ENCODE measurements around the gene PRXL2B.

Gene PRXL2B

GRCh38 chr1:2559509-2560298 is 26.9 kb upstream of the PRXL2B start:
- no peak for TF ChIP-seq REST (IDR thresholded peaks at IDR 0.05; ENCODE audit: insufficient replicate concordance, low read depth)
- no peak for TF ChIP-seq GABPA (IDR thresholded peaks at IDR 0.05; ENCODE audit: low read depth)
- no peak for DNase-seq (ENCODE audit: low read depth in 1 of 2, low spot score in 1 of 2)
- H3K27me3 ChIP-seq (ENCODE audit: insufficient read depth, poor library complexity, severe bottlenecking) = no peaks in the 10 kb centered on the region
- no peak overlapping the region for H3K27ac ChIP-seq (replicated peaks)
- H3K4me3 ChIP-seq (replicated peaks; ENCODE audit: insufficient read depth, low read length) = no peak overlapping the region

- TF ChIP-seq REST (IDR thresholded peaks at IDR 0.05; ENCODE audit: insufficient replicate concordance, low read depth) (no peak), GABPA (IDR thresholded peaks at IDR 0.05; ENCODE audit: low read depth) (no peak), POLR2AphosphoS5 (IDR thresholded peaks at IDR 0.05; ENCODE audit: low read depth) (no peak), CTCF (IDR thresholded peaks at IDR 0.05; ENCODE audit: insufficient read depth, low read length) (no peak), SPI1 (IDR thresholded peaks at IDR 0.05; ENCODE audit: borderline replicate concordance, low read depth) (no peak)
- H3K27me3 ChIP-seq (ENCODE audit: insufficient read depth, poor library complexity, severe bottlenecking) = no peaks in the 10 kb centered on the region
- no peak for DNase-seq (ENCODE audit: low read depth in 1 of 2, low spot score in 1 of 2)
- no peak overlapping the region for H3K27ac ChIP-seq (replicated peaks)
- no peak overlapping the region for H3K4me3 ChIP-seq (replicated peaks; ENCODE audit: insufficient read depth, low read length)
Measured at GRCh38 chr1:2560299-2561073, 26.1 kb upstream of the PRXL2B start.

GRCh38 chr1:2561446-2561845 is 25.1 kb upstream of the PRXL2B start:
- H3K27ac ChIP-seq (replicated peaks) = no peak overlapping the region
- no peaks in the 10 kb centered on the region for H3K27me3 ChIP-seq (ENCODE audit: insufficient read depth, poor library complexity, severe bottlenecking)
- DNase-seq (ENCODE audit: low read depth in 1 of 2, low spot score in 1 of 2) = no peak
- TF ChIP-seq SPI1 (IDR thresholded peaks at IDR 0.05; ENCODE audit: borderline replicate concordance, low read depth) (no peak), GABPA (IDR thresholded peaks at IDR 0.05; ENCODE audit: low read depth) (no peak), POLR2AphosphoS5 (IDR thresholded peaks at IDR 0.05; ENCODE audit: low read depth) (no peak), CTCF (IDR thresholded peaks at IDR 0.05; ENCODE audit: insufficient read depth, low read length) (no peak), REST (IDR thresholded peaks at IDR 0.05; ENCODE audit: insufficient replicate concordance, low read depth) (no peak)
- no peak overlapping the region for H3K4me3 ChIP-seq (replicated peaks; ENCODE audit: insufficient read depth, low read length)
